IPS-18c (cell line): ENCODE data around the gene PTPN21.

Source experiments
- H3K4me3 ChIP-seq: 2 replicates; pipeline ENCODE4 v1.7.0; 2013; ENCODE audit warnings: low read depth, mild to moderate bottlenecking, low read length, moderate library complexity; ENCODE audit not compliant: insufficient read depth
- H3K9me3 ChIP-seq: one replicate; pipeline ENCODE4 v1.6.1; 2013; ENCODE audit warnings: mild to moderate bottlenecking, low read length, moderate library complexity; ENCODE audit not compliant: control insufficient read depth, insufficient read depth

Gene PTPN21

GRCh38 chr14:88554457-88555286 is at the start of gene PTPN21:
PTPN21 (minus strand) TSS chr14:88555007; CDS start chr14:88550417, 4,590 bp downstream.
- H3K4me3 ChIP-seq: peak within 1 kb of the TSS; percentile 88
- no peaks in the 10 kb centered on the region for H3K9me3 ChIP-seq

GRCh38 chr14:88604212-88604611 is 49.4 kb upstream of the PTPN21 start:
- Histone ChIP-seq H3K9me3 (no peaks in the 10 kb centered on the region), H3K4me3 (no peak overlapping the region)

GRCh38 chr14:88599761-88600439 is 45.1 kb upstream of the PTPN21 start:
- H3K4me3 ChIP-seq: no peak overlapping the region

GRCh38 chr14:88599326-88599725 is 44.5 kb upstream of the PTPN21 start:
- Histone ChIP-seq H3K4me3 (no peak overlapping the region), H3K9me3 (no peaks in the 10 kb centered on the region)

More at GRCh38 chr14:88599761-88600439, 45.1 kb upstream of the PTPN21 start:
- H3K9me3 ChIP-seq: no peaks in the 10 kb centered on the region

- Histone ChIP-seq H3K4me3 (no peak overlapping the region), H3K9me3 (no peaks in the 10 kb centered on the region)
These were observed 43.4 kb upstream of the PTPN21 start for GRCh38 chr14:88598097-88598675.

GRCh38 chr14:88597601-88598000 is 42.8 kb upstream of the PTPN21 start:
- H3K9me3 ChIP-seq: no peaks in the 10 kb centered on the region
- no peak overlapping the region for H3K4me3 ChIP-seq

- H3K9me3 ChIP-seq: no peaks in the 10 kb centered on the region
- H3K4me3 ChIP-seq: no peak overlapping the region
These were observed 42.2 kb upstream of the PTPN21 start for GRCh38 chr14:88597038-88597437.

- H3K4me3 ChIP-seq: no peak overlapping the region
- H3K9me3 ChIP-seq: no peaks in the 10 kb centered on the region
These were observed 37.2 kb upstream of the PTPN21 start for GRCh38 chr14:88592031-88592430.

- no peak overlapping the region for H3K4me3 ChIP-seq
- no peaks in the 10 kb centered on the region for H3K9me3 ChIP-seq
These were observed 35.4 kb upstream of the PTPN21 start for GRCh38 chr14:88590173-88590572.

- Histone ChIP-seq H3K4me3 (no peak overlapping the region), H3K9me3 (no peaks in the 10 kb centered on the region)
These were observed 33.3 kb upstream of the PTPN21 start for GRCh38 chr14:88588081-88588480.

- Histone ChIP-seq H3K9me3 (no peaks in the 10 kb centered on the region), H3K4me3 (no peak overlapping the region)
These were observed 29.6 kb upstream of the PTPN21 start for GRCh38 chr14:88584451-88584850.

- no peaks in the 10 kb centered on the region for H3K9me3 ChIP-seq
- H3K4me3 ChIP-seq: no peak overlapping the region
These were observed 21.4 kb upstream of the PTPN21 start for GRCh38 chr14:88576222-88576621.

GRCh38 chr14:88572117-88572516 is 17.3 kb upstream of the PTPN21 start:
- Histone ChIP-seq H3K4me3 (no peak overlapping the region), H3K9me3 (no peaks in the 10 kb centered on the region)

GRCh38 chr14:88568196-88568595 is 13.4 kb upstream of the PTPN21 start:
- no peak overlapping the region for H3K4me3 ChIP-seq
- H3K9me3 ChIP-seq: no peaks in the 10 kb centered on the region

GRCh38 chr14:88565427-88565826 is 10.6 kb upstream of the PTPN21 start:
- Histone ChIP-seq H3K9me3 (no peaks in the 10 kb centered on the region), H3K4me3 (no peak overlapping the region)

- H3K4me3 ChIP-seq: peak overlapping the region; percentile 99
- H3K9me3 ChIP-seq: no peaks in the 10 kb centered on the region
These were observed 9.0 kb upstream of the PTPN21 start for GRCh38 chr14:88563845-88564244.

GRCh38 chr14:88562831-88563686 is 8.3 kb upstream of the PTPN21 start, which contains the start of gene ZC3H14:
ZC3H14 (plus strand) TSS chr14:88563037; CDS start chr14:88563134, 97 bp downstream.
- no peaks in the 10 kb centered on the region for H3K9me3 ChIP-seq
- H3K4me3 ChIP-seq: peak within 1 kb of the TSS; percentile 99
